T-helper 2 cell (primary cell): ENCODE data around the gene PAK5.
"Not testable (repeated sequence)": the region's sequence is repeated elsewhere in the genome, so short reads cannot be mapped to it uniquely, and the experiment has no call there.

Experiments used
- DNase-seq, 5 experiments: peaks; one replicate each; pipeline versions ENCODE4 v3.0.0 to v3.0.0-alpha.2; 2012 to 2022

PAK5 gene

DNA sequence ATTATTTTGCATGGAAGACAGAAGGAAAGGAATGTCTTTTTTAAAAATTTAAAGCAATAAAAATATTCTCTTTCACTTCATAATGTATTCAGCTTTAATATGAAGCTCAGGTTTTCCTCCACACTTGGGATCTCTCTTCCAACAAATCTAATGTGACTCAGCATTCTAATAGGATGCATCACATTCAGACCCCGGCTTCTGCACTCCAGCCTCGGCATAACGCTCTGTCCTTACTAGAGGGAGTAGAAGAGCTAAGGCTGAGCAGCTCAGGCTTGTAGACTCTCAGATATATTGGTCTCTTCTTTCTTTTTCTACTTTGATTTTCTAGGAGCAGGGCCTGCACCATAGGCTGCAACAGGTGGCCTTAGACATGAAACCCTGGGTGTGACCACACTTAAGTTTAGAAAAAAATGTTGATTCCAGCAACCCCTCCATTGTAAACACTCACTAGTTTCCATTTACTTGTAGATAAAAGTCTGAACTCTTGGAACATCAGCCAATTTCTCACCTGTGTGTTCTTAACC, 161.7 kb downstream of the PAK5 start:
- DNase-seq: no peak

DNA sequence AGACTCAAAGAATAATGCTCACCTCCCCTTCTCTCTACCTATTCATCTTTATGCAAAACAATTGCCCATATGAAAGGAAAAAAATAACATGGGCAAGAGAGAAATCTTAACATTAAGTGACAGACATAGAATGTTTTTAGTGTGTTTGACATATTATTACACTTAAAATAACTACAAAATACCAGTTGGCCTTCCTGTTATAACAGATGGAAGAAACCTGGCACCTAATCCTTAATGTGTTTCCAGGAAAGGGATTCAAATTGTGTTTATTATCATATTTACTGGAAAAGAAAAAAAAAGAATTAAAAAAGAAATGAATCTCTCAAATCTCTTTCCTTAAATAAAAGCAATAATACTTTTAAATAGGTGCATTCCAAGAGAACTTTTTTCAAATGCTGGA, 165.9 kb downstream of the PAK5 start:
- DNase-seq: no peak

DNA sequence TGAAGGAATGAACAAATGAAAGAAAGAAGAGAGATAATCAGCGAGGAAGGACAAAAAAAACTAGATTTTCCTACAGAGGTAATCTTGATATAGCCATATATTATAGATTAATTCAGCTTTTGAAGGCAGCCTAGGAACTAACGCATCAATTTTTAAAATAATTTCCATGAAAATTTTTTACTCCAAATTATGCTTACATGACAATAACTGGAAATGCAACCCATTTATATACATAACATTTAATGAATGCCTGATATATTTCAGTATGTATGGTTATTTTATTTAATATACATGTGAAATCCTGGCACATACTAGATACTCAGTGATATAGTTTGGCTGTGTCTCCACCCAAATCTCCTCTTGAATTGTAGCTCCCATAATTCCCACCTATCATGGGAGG, 166.8 kb downstream of the PAK5 start:
- no peak for DNase-seq

DNA sequence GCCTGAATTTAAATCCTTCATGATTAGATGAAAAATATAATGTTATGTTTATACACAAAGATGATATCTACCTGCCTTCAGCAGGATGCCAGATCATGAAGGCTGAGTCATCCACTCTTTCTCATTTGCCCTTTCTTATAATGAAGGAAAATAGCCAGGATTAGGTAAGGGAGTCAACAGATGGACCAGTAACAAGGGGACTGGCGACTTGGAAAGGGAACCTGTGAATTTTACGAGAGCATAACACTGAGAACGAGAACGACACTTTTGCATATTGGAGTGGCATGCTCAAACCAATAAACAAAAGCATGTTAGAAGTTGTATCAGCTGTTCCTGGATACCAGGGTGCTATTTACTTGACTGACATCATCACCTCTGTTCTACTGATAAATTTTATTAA, 170.5 kb downstream of the PAK5 start:
- no peak for DNase-seq

DNA sequence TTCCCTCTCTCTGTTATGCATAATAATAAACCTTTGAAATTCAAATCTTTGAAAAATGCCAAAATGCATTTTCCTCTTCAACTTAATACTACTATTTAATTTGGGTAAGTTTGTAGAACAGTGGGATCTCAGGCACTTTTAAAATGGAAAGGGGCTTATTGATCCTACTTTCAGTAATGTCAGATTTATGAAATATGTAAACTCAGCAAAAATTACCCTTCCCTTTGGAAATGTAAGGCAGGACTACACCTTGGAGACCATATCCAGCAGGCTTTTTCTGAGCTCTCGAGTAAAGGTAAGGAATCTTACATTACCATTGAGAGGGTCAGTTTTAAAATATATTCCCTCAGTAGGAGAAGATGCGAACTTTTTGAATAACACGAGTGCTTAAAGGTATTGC, 175.5 kb downstream of the PAK5 start:
- DNase-seq: no peak

DNA sequence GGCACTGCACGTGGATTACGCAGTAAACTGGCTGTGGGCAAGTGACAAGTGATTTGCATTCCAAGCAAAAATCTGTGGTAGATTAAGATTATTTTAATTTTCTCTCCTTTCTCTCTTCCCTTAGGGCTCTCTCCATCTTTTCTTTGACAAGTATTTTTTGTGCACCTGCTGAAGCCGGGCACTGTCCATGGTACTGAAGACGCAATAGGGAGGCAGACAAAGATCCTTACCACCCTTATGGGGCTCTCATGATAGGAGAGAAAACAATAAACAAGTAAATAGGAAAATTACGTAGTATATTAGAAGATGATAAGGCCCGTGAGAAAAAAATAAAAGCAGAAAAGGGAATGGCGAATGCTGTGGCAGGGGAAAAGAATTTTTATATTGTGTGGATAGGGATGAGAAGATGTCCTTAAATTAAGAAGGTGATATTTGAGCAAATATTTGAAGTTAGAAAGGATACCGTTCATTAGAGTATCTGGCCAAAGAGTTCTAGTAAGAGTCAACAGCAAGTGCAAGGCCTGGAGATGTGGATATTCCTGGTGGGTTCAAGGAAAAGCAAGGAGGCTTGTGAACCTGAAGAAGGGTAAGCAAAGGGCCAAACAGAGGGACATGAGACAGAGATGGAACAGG, 178.5 kb downstream of the PAK5 start:
- DNase-seq: peak in 1 of 5 experiments; percentile 12

DNA sequence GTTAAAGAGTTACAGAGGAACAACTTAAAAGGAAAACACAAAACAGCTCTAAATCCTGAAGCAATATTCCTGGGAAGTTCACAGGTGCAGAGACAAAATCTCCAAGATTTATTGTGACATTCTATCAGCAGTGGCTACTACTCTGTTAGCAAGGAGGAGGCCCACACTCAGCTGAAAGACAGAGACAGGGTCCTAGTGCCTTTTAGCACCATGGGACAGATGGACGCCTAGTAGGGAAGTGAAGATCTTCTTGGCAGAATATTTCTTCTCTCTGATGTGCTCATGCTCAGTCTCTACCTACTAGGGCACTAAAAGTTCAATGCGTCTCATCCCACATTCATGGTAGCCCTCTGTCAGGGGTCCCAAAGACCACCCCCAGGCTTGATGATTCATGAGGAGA, 191.1 kb downstream of the PAK5 start:
- no peak for DNase-seq

DNA sequence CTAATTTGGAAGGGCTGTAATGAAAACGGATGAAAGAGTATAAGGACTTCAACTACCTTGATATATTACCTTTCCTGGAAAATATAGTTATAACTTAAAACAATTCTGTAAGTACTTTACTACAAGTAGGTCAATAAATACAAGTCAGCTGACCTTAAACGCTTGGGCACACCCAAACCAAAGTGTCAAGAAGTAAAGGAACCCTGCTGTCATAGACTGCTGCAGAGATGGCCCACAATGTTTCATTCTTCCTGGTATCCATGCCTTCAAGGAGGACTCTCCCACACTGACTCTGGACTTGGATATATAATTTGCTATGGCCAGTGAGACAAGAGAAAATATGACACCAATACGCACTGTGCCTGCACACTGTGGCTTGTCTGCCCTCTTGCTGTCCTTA, 192.5 kb downstream of the PAK5 start:
- no peak for DNase-seq

DNA sequence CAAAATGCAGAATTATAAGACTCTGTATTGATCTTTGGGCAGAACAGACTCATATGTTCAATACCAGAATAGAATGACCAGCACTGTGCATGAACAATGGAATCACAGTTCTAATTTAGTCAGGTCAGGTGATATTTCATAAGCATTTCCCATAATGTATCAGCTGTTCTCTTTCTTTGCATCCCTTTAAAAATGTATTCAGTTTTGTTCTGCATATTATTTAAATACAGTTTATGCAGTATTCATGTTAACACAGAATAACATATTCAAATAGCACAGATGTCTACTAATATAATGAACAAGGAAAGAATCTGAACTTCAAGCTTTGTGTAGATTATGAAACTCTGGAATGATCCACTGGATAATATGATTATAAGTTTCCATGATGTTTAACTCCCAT, 196.0 kb downstream of the PAK5 start:
- DNase-seq: no peak

DNA sequence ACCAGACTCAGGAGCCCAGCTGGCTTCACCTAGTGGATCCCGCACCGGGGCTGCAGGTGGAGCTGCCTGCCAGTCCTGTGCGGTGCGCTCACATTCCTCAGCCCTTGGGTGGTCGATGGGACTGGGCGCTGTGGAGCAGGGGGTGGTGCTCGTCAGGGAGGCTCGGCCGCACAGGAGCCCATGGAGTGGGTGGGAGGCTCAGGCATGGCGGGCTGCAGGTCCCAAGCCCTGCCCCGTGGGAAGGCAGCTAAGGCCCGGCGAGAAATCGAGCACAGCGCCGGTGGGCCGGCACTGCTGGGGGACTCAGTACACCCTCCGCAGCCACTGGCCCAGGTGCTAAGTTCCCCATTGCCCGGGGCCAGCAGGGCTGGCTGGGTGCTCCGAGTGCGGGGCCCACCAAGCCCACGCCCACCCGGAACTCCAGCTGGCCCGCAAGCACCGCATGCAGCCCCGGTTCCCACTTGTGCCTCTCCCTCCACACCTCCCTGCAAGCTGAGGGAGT, 197.3 kb downstream of the PAK5 start:
- not testable (repeated sequence) for DNase-seq

DNA sequence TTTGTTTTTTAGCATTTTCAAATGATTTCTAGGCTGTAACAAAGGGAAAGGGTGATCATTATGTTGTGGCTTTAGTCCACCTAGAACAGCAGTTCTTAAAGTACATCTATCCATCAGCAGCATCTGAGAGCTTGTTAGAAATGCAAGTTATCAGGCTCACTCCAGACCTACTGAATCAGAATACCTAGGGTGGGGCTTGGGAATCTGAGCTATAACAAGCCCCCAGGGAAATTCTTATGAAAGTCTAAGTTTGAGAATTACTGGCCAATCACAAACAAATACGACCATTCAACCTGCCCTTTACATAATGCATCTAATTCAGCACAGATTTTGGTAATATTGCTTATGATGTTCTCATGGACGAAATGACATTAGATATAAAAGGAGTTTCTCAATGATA, 201.0 kb downstream of the PAK5 start:
- no peak for DNase-seq

DNA sequence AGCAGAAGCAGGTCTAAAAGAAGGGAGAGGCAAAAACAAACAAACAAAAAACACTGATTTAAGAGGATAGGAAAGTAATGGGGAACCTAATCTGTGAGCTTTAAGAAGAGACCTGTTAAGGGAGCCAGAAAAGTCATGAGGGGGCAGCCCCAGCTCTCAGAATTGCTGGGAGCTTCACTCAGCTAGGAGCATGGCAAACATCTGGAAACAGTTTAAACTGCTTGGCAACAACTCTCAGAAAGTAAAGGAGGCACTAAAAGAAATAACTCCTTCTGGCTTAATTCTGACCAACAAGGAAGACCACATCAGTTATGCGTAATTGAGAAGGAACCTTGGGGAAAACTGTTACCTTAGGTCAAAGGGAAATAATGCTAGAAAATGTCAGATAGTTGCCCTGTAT, 203.1 kb downstream of the PAK5 start:
- no peak for DNase-seq

DNA sequence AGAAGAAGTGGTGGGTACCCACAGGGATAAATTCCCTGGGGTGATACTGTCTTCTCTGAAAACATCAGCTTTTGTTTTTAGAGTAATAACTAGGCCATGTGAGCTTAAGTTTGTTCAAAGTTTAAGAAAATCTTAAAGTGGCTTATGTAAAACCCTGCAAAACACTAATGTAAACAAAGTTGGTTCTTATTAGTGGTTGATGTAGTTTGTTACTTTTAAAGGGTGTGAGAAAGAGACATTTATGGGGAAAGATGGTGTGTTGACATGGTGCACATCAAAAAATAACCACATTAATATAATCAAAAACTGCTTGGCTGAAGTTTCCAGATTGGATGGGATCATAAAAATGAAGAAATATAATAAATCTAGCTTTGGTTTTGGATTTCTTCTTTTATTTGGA, 204.5 kb downstream of the PAK5 start:
- DNase-seq: no peak

DNA sequence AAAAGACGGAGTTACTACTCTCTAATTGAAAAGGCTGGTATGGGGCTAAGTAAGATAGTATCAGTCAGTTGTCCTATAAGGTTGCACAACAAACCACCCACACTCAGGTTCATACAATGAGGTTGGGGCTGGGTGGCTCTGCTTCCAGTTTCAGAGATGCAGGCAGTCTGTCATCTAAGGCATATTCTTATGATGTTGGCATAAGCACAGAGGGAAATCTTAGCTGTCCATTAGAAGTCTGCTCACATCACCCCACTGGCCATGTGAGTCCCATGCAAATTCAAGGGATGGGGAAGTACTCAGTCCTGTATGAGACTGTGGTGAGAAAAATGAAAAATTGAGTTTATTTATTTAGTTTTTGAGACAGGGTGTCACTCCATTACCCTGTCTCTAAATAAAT, 205.9 kb downstream of the PAK5 start:
- no peak for DNase-seq

DNA sequence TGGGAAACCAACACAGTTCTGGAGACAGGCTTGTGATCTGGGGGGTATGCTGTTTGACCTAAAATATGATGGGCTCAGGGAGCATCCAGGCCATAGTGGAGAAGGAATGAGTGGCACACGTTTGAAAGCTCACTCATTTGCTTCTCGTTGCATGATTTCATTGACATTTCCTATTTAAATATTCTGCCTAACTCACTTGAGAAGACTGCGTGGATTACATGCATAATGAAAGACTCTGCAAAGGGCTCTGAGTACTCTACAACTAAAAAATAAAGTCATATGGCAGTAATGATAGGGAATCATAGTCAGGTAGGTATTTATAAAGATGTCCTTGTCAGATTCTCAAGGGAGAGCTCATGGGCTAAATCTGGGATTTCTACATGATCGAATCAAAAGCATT, 206.6 kb downstream of the PAK5 start:
- DNase-seq: no peak

DNA sequence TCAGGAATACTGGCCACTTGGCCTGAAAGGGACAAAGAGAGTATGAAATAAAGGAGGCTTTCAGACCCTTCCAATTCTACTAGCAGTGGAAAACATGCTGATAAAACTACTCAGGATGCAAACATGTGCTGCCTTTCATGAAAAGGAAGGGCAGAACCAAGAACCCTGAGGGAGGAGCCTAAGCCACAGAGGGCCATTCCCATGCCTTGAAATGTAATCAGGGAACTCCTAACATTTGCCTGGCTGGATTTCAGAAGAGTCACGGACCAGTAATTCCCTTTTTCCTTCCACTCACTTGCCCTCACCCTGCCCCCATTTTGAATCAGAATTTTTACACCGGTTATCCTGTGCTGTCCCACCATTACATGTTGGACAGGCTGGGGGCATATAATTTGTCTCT, 208.3 kb downstream of the PAK5 start:
- no peak for DNase-seq

DNA sequence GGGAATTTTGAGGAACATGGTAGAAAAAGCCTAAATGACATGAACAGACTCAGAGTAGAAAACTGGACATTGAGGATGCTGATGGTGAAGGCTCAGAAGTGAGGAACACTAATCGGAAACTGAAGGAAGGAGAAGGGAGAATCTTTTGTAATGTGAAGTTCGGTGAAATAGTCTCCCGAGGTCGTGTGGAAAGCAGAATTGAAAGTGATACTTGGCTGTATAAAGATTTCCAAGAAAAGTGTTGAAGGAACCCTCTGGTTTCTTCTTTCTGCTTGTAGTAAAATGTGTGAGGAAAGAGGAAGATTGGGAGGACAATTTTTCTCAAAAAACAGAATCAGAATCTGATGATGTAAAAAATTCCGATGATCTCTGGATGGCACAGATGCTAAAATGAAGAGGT, 209.0 kb downstream of the PAK5 start:
- no peak for DNase-seq

DNA sequence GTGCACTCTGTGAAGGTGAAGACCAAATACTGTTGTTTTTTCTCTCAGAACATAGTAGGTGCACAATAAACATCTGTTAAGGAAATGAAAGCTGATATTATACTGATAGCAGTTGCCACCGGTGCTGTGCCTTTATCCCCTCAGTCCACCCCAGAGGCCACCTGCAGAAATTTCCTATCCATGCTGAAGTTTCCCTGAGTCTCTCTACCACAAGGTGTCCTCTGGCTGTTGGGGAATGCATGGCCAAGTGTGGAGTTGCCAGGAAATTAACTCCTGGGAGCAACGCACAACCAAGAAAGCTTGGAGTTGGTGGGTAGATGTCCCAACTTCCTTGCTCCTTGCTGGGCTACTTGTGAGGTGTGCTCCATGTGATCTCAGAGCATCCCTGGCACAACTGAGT, 210.3 kb downstream of the PAK5 start:
- no peak for DNase-seq

DNA sequence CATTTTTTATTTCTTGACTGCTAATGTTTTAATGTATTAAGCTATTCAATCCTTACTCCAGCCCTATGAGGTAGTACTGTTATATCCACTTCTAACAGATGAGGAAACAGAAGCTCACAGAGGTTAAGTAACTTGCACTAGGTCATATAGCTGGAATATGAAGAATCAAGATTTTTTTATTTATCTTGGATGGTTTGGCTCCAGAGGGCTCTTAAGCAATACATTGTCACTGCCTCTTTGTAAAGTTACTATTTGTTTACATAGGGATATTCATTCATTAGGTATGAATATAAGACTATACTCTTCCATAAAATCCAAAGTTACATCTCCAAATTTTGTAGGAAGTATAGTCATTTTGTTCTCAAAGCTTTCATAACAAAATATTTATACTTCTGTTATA, 210.7 kb downstream of the PAK5 start:
- no peak for DNase-seq

DNA sequence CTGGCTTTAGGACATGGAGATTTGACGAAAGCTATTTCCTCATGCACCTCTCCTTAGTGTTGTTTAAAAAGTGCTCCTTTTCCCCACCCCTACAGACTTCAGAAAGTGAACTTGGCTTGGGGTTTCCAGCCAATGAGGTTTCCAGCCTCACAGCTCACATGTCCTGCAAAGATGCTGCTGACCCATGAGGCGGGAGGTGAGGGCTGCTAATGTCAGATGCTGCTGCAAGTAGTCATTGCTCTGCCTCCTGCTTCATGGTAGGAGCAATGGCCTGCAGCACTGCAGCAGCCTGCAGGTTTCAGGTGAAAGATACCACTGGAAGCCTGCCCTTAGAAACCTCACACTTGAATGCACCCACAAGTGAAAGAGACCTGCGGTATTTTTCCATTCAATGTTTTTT, 211.7 kb downstream of the PAK5 start:
- no peak for DNase-seq

DNA sequence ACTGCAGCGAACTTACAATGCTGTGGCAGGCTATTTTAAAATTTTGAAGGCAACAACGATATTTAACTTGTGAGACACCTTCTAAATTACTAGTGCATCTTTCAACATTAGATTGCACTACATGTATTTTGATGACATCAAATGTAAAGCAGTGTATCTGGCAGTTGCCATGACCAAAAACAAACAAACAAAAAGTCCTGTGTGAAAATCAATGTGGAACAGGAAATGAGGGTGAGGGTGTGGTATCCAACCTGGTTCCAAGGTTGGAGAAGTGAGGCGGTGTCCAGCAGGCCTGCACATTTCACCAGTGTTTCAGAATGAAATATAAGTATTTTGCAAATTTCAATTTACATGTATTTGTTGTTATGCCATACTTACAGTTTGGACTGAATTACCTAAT, 212.5 kb downstream of the PAK5 start:
- DNase-seq: no peak

DNA sequence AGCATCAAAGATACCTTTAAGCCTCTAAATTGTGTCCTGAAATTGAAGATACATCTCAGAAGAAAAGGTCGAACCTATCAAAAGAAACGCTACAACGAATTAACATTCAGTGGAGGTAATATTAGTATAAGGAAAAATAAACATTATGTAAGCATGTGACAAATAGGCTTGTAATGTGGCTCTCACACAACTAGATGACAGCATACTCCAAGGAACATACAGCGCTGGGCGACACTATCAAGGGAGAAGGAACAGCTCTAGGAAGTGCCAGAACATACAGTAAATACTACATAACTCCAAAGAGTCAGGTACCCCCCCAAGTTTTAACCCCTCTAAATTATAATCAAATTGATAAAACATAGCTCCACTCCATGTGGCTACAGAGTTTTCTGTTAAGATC, 220.9 kb downstream of the PAK5 start:
- DNase-seq: no peak

DNA sequence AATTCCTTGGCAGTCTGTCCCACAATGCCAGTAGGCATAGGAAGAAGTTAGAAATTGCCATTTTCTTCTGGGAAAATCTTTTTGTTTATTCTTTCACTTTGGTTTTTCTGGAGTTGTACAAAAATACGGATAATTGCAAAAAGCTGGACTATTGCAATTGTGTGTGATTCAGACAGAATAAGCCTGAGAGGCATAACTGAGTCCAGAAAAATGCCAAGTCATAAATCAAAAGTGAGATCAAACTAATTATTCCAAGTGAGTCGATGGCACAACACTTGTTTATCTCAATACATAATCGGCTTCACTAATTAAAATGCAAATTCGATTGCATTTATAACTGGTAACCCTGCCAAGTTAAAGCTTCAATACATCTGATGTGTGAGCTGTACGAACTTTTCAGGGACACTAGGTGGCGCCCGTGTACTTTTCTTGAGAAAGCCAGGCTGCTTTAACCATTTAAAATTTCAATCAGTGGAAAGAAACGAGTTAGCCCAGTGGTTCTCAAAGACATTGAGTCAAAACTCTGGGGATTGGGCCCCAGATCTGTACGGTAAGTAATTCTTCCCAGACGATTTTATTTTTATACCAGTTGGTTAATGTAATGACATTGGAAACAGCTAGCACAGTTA, 221.9 kb downstream of the PAK5 start:
- peak in 4 of 5 experiments; percentile 8 to 56 (median 16) for DNase-seq

DNA sequence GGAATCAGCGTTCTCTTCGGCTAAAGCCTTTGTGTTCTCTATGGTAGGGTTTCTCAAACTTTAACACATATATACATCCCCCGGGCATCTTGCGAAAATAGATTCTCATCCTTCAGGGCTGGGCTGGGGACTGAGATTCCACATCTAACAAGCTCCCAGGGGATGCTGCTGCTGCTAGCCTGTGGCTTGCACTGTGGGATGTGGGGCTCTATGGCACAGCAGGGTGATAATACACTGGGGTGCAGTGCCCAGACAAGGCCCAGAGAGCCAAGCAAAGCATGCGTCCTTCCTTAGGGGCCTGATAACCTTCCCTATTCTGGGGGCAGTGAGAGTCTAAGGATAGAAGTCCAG, 222.4 kb downstream of the PAK5 start:
- no peak for DNase-seq
